WTC11 (cell line): ENCODE results near the gene EXD3. TPM values are rescaled to one million over a fixed set of nuclear protein-coding genes. Genes with fewer than 3 reads are reported as not detected.

ENCODE experiments used
- ATAC-seq: fragments of 200-7000 bp; cut with Tn5 transposase; 2 replicates; pipeline ENCODE4 v1.10.0; 2021; ENCODE audit warnings: mild to moderate bottlenecking, moderate library complexity
- CTCF ChIA-PET: fragments of 300-600 bp; sonication (Branson Sonifier 250); formaldehyde crosslinking; loops from one replicate; lab custom pipeline; 2021; ENCODE audit warnings: antibody characterized with exemption; lab: Charles Lee
- POLR2A ChIA-PET: fragments of 350-600 bp; sonication (Branson Sonifier 250); formaldehyde crosslinking; loops from one replicate; lab custom pipeline; 2021; ENCODE audit warnings: antibody characterized with exemption; lab: Charles Lee
- DNase-seq: peaks from one replicate; pipeline ENCODE4 v3.0.0; 2021; ENCODE audit warnings: low spot score
- H3K27ac Mint-ChIP-seq: 2 replicates; pipeline ENCODE4 v1.8.0; 2021; ENCODE audit warnings: mixed read lengths
- H3K27me3 Mint-ChIP-seq: 2 replicates; pipeline ENCODE4 v1.8.0; 2021; ENCODE audit warnings: low read depth, mild to moderate bottlenecking, moderate library complexity, mixed read lengths
- H3K36me3 Mint-ChIP-seq: 2 replicates; pipeline ENCODE4 v1.8.0; 2021; ENCODE audit warnings: mixed read lengths
- H3K4me1 Mint-ChIP-seq: 2 replicates; pipeline ENCODE4 v1.8.0; 2022; ENCODE audit warnings: mixed read lengths
- H3K4me3 Mint-ChIP-seq: 2 replicates; pipeline ENCODE4 v1.8.0; 2021; ENCODE audit warnings: mild to moderate bottlenecking, moderate library complexity, mixed read lengths
- H3K9me3 Mint-ChIP-seq: 2 replicates; pipeline ENCODE4 v1.8.0; 2021; ENCODE audit warnings: mixed read lengths
- ATF1 ChIP-seq: sonication (generic); formaldehyde crosslinking; IDR thresholded peaks from 2 replicates; pipeline ENCODE4 v1.8.1; 2023; ENCODE audit warnings: mild to moderate bottlenecking, moderate library complexity, missing genetic modification reagents
- ESRRA ChIP-seq: sonication (generic); formaldehyde crosslinking; IDR thresholded peaks from 2 replicates; pipeline ENCODE4 v1.8.1; 2022; ENCODE audit warnings: mild to moderate bottlenecking, missing genetic modification reagents, borderline replicate concordance
- FOXK1 ChIP-seq: sonication (generic); formaldehyde crosslinking; IDR thresholded peaks from 2 replicates; pipeline ENCODE4 v1.8.0; 2022; ENCODE audit warnings: mild to moderate bottlenecking, moderate library complexity, missing genetic modification reagents
- GRHL2 ChIP-seq: fragments of 250-450 bp; sonication (Bioruptor Pico); IDR thresholded peaks from 2 replicates; pipeline ENCODE4 v1.8.0; 2022; ENCODE audit warnings: mild to moderate bottlenecking, moderate library complexity; ENCODE audit not compliant: insufficient replicate concordance, severe bottlenecking
- JUN ChIP-seq: sonication (generic); formaldehyde crosslinking; IDR thresholded peaks from 2 replicates; pipeline ENCODE4 v1.8.0; 2023; ENCODE audit warnings: mild to moderate bottlenecking, missing genetic modification reagents
- NR2C2 ChIP-seq: sonication (generic); formaldehyde crosslinking; IDR thresholded peaks from 2 replicates; pipeline ENCODE4 v1.8.0; 2022; ENCODE audit warnings: mild to moderate bottlenecking, missing genetic modification reagents
- SOX15 ChIP-seq: fragments of 250-450 bp; sonication (Bioruptor Pico); IDR thresholded peaks from 2 replicates; pipeline ENCODE4 v1.9.0; 2021; ENCODE audit warnings: mild to moderate bottlenecking
- TCF7 ChIP-seq: sonication (generic); formaldehyde crosslinking; IDR thresholded peaks from 2 replicates; pipeline ENCODE4 v1.8.0; 2022; ENCODE audit warnings: mild to moderate bottlenecking, low read depth, missing genetic modification reagents, moderate library complexity
- ZNF138 ChIP-seq: sonication (generic); formaldehyde crosslinking; conservative IDR thresholded peaks from 2 replicates; pipeline ENCODE4 v1.8.1; 2022; ENCODE audit warnings: mild to moderate bottlenecking, moderate library complexity, missing genetic modification reagents
- total RNA-seq: library from RNA; stranded (reverse); gene quantifications from 3 replicates; pipeline ENCODE4 v1.2.3, GENCODE V29; 2021
- TF ChIP-seq, protein P1 (sequence below): fragments of 250-450 bp; sonication (Bioruptor Pico); IDR thresholded peaks from 2 replicates; pipeline ENCODE4 v1.9.0; 2021; ENCODE audit warnings: mild to moderate bottlenecking
- TF ChIP-seq, protein P2 (sequence below): fragments of 250-450 bp; sonication (Bioruptor Pico); IDR thresholded peaks from 2 replicates; pipeline ENCODE4 v1.8.0; 2021; ENCODE audit warnings: mild to moderate bottlenecking
- TF ChIP-seq, protein P3 (sequence below): sonication (generic); formaldehyde crosslinking; IDR thresholded peaks from 2 replicates; pipeline ENCODE4 v1.8.1; 2022; ENCODE audit warnings: missing genetic modification reagents, borderline replicate concordance
- TF ChIP-seq, protein P4 (sequence below): sonication (generic); formaldehyde crosslinking; IDR thresholded peaks from 2 replicates; pipeline ENCODE4 v1.8.0; 2023; ENCODE audit warnings: mild to moderate bottlenecking, missing genetic modification reagents
- TF ChIP-seq, protein P5 (sequence below): sonication (generic); formaldehyde crosslinking; conservative IDR thresholded peaks from 2 replicates; pipeline ENCODE4 v1.8.1; 2022; ENCODE audit warnings: mild to moderate bottlenecking, missing genetic modification reagents

Gene EXD3
- total RNA-seq, 1 experiment from 2014 or later = 21.2 TPM

DNA sequence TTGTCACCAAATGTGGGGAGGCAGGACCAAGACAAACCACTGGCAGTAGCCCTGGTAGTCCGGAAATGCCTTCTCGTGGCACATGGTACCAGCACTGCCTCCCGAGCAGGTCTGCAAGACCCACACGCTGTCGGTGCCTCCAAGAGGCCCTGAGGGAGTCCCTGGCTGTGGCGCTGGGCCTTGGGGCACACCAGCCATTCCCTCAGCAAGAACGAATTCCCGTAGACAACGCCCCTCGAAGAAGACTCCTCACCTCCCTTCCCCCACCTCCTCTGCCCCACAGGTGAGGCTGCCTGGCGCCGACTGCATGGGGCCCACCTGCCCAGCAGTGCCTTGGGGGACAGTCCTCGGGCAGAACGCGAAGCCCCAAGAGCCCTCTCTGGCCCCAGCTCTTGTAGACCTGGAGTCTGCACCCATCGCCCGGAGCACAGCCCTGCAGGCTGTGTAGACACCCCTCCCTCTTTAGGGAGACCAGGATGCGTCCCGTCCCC is 56.0 kb downstream of the EXD3 start:
- ATAC-seq = no peak
- H3K36me3 Mint-ChIP-seq = peaks cover 11% of the 10 kb centered on the region
- TF ChIP-seq ATF1 (CRISPR knock-in tag) (no peak), TCF7 (CRISPR knock-in tag) (no peak)
- TF ChIP-seq, protein P1, sequence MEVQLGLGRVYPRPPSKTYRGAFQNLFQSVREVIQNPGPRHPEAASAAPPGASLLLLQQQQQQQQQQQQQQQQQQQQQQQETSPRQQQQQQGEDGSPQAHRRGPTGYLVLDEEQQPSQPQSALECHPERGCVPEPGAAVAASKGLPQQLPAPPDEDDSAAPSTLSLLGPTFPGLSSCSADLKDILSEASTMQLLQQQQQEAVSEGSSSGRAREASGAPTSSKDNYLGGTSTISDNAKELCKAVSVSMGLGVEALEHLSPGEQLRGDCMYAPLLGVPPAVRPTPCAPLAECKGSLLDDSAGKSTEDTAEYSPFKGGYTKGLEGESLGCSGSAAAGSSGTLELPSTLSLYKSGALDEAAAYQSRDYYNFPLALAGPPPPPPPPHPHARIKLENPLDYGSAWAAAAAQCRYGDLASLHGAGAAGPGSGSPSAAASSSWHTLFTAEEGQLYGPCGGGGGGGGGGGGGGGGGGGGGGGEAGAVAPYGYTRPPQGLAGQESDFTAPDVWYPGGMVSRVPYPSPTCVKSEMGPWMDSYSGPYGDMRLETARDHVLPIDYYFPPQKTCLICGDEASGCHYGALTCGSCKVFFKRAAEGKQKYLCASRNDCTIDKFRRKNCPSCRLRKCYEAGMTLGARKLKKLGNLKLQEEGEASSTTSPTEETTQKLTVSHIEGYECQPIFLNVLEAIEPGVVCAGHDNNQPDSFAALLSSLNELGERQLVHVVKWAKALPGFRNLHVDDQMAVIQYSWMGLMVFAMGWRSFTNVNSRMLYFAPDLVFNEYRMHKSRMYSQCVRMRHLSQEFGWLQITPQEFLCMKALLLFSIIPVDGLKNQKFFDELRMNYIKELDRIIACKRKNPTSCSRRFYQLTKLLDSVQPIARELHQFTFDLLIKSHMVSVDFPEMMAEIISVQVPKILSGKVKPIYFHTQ = no peak
- ChIA-PET CTCF (interaction anchor here (0.6 kb wide), 1 partner anchor 71 kb away, joined by 4 read pairs; no protein-coding TSS in a partner anchor), POLR2A (no interaction called here)
- no peak overlapping the region for H3K4me3 Mint-ChIP-seq
- DNase-seq = peak; percentile 9
- no peaks in the 10 kb centered on the region for H3K4me1 Mint-ChIP-seq
- H3K27ac Mint-ChIP-seq = no peak overlapping the region
- H3K9me3 Mint-ChIP-seq = peaks cover 22% of the 10 kb centered on the region
- H3K27me3 Mint-ChIP-seq = peaks cover 7% of the 10 kb centered on the region; the same call in 1 of the 2 replicates

DNA sequence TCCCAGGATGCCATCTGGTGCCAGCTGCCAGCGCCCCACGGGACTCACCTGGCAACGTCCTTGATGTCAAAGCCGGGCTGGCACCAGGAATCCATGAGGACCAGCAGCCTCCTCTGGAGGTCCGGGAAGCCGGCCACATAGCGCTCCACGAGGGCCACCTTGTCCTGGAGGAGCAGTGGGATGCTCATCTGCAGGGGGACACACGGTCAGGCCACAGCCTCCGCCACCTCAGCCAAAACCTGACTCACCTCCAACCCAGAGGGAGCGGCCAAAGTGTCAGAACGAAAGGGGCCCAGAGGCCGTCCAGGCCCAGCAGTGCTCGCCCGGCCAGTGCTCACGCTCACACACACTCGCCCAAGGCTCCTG is 56.5 kb downstream of the EXD3 start:
- CTCF ChIA-PET = interaction anchor here (0.6 kb wide), 1 partner anchor 70 kb away, joined by 4 read pairs; no protein-coding TSS in a partner anchor
- H3K27ac Mint-ChIP-seq = no peak overlapping the region
- no peak overlapping the region for H3K4me3 Mint-ChIP-seq
- POLR2A ChIA-PET = no interaction called here
- peak; percentile 8 for DNase-seq
- H3K4me1 Mint-ChIP-seq = no peaks in the 10 kb centered on the region
- H3K36me3 Mint-ChIP-seq = peaks cover 15% of the 10 kb centered on the region
- no peak for TF ChIP-seq SOX15 (CRISPR knock-in tag)
- no peak for TF ChIP-seq ZNF138
- TF ChIP-seq, protein P2, sequence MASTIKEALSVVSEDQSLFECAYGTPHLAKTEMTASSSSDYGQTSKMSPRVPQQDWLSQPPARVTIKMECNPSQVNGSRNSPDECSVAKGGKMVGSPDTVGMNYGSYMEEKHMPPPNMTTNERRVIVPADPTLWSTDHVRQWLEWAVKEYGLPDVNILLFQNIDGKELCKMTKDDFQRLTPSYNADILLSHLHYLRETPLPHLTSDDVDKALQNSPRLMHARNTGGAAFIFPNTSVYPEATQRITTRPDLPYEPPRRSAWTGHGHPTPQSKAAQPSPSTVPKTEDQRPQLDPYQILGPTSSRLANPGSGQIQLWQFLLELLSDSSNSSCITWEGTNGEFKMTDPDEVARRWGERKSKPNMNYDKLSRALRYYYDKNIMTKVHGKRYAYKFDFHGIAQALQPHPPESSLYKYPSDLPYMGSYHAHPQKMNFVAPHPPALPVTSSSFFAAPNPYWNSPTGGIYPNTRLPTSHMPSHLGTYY (CRISPR knock-in tag) = no peak
- TF ChIP-seq, protein P3, sequence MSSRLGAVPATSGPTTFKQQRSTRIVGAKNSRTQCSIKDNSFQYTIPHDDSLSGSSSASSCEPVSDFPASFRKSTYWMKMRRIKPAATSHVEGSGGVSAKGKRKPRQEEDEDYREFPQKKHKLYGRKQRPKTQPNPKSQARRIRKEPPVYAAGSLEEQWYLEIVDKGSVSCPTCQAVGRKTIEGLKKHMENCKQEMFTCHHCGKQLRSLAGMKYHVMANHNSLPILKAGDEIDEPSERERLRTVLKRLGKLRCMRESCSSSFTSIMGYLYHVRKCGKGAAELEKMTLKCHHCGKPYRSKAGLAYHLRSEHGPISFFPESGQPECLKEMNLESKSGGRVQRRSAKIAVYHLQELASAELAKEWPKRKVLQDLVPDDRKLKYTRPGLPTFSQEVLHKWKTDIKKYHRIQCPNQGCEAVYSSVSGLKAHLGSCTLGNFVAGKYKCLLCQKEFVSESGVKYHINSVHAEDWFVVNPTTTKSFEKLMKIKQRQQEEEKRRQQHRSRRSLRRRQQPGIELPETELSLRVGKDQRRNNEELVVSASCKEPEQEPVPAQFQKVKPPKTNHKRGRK (CRISPR knock-in tag) = no peak
- TF ChIP-seq, protein P4, sequence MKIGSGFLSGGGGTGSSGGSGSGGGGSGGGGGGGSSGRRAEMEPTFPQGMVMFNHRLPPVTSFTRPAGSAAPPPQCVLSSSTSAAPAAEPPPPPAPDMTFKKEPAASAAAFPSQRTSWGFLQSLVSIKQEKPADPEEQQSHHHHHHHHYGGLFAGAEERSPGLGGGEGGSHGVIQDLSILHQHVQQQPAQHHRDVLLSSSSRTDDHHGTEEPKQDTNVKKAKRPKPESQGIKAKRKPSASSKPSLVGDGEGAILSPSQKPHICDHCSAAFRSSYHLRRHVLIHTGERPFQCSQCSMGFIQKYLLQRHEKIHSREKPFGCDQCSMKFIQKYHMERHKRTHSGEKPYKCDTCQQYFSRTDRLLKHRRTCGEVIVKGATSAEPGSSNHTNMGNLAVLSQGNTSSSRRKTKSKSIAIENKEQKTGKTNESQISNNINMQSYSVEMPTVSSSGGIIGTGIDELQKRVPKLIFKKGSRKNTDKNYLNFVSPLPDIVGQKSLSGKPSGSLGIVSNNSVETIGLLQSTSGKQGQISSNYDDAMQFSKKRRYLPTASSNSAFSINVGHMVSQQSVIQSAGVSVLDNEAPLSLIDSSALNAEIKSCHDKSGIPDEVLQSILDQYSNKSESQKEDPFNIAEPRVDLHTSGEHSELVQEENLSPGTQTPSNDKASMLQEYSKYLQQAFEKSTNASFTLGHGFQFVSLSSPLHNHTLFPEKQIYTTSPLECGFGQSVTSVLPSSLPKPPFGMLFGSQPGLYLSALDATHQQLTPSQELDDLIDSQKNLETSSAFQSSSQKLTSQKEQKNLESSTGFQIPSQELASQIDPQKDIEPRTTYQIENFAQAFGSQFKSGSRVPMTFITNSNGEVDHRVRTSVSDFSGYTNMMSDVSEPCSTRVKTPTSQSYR (CRISPR knock-in tag) = no peak
- no peak for TF ChIP-seq JUN (CRISPR knock-in tag)
- TF ChIP-seq GRHL2 (CRISPR knock-in tag) = no peak
- TF ChIP-seq, protein P5, sequence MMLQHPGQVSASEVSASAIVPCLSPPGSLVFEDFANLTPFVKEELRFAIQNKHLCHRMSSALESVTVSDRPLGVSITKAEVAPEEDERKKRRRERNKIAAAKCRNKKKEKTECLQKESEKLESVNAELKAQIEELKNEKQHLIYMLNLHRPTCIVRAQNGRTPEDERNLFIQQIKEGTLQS = no peak
- no peak for TF ChIP-seq NR2C2 (CRISPR knock-in tag)
- no peak for TF ChIP-seq FOXK1 (CRISPR knock-in tag)
- no peak for TF ChIP-seq ESRRA (CRISPR knock-in tag)
- peaks cover 27% of the 10 kb centered on the region for H3K9me3 Mint-ChIP-seq
- ATAC-seq = no peak
- H3K27me3 Mint-ChIP-seq = peaks cover 7% of the 10 kb centered on the region; the same call in 1 of the 2 replicates
